ENCODE measurements around the gene ERC2.

ERC2 gene

DNA sequence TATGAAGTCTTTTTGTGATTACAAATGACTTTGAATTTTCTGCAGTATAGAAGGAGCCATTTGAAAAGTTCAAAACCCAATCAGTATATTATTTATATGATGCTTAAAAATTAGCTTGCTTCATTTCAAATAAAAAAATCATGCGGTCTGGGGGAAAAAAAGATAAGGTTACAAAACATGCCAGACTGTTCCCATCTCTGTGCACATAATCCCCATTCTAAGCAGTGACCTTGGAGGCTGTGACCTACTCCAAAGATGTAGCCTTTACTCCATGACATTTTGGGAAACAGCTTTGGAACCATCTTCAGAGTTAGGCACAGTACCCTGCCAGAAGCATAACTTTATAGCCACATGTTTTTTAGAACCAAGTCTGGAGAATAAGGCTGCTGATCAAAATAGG, 533.5 kb downstream of the ERC2 start:
- no peak for DNase-seq (ENCODE audit: low read depth)
- H3K4me3 ChIP-seq (ENCODE audit: low read depth, low read length) = no peak overlapping the region
- in situ Hi-C loops (cut with HindIII; ENCODE audit: low sequenced_read_pairs) = no loop called here
- no peak for TF ChIP-seq CTCF (IDR thresholded peaks at IDR 0.05; ENCODE audit: low read depth, low read length, missing control alignments)

GRCh38 chr3:55929154-55929869, 539.0 kb downstream of the ERC2 start:
- no peak for DNase-seq (ENCODE audit: low read depth)
- in situ Hi-C loops (cut with HindIII; ENCODE audit: low sequenced_read_pairs) = no loop called here
- TF ChIP-seq CTCF (IDR thresholded peaks at IDR 0.05; ENCODE audit: low read depth, low read length, missing control alignments) = no peak
- H3K4me3 ChIP-seq (ENCODE audit: low read depth, low read length) = no peak overlapping the region

GRCh38 chr3:55923626-55924025, 544.6 kb downstream of the ERC2 start:
- H3K4me3 ChIP-seq (ENCODE audit: low read depth, low read length) = no peak overlapping the region
- TF ChIP-seq CTCF (IDR thresholded peaks at IDR 0.05; ENCODE audit: low read depth, low read length, missing control alignments) = no peak
- in situ Hi-C loops (cut with HindIII; ENCODE audit: low sequenced_read_pairs) = no loop called here
- DNase-seq (ENCODE audit: low read depth) = no peak

- no peak for DNase-seq (ENCODE audit: low read depth)
- in situ Hi-C loops (cut with HindIII; ENCODE audit: low sequenced_read_pairs) = no loop called here
- no peak for TF ChIP-seq CTCF (IDR thresholded peaks at IDR 0.05; ENCODE audit: low read depth, low read length, missing control alignments)
- no peak overlapping the region for H3K4me3 ChIP-seq (ENCODE audit: low read depth, low read length)
These were observed 545.1 kb downstream of the ERC2 start for GRCh38 chr3:55923207-55923606.

DNA sequence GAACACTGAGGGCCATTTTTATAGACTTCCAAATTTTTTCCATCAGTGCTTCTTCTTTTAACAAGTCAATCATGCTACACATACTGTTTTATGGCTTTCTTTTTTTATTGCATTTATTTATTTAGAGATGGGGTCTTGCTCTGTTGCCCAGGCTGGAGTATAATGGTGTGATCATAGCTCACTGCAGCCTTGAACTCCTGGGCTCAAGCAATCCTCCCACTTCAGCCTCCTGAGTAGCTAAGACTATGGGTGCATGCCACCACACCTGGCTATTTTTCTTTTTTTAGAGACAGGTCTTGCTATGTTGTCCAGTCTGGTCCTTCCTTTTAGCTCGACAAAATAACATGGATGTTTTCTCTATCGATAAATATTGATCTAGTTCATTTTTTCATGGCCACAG, 555.4 kb downstream of the ERC2 start:
- DNase-seq (ENCODE audit: low read depth) = no peak
- no peak for TF ChIP-seq CTCF (IDR thresholded peaks at IDR 0.05; ENCODE audit: low read depth, low read length, missing control alignments)
- in situ Hi-C loops (cut with HindIII; ENCODE audit: low sequenced_read_pairs) = no loop called here
- H3K4me3 ChIP-seq (ENCODE audit: low read depth, low read length) = no peak overlapping the region

GRCh38 chr3:55911266-55911665, 557.0 kb downstream of the ERC2 start:
- no peak for TF ChIP-seq CTCF (IDR thresholded peaks at IDR 0.05; ENCODE audit: low read depth, low read length, missing control alignments)
- H3K4me3 ChIP-seq (ENCODE audit: low read depth, low read length) = no peak overlapping the region
- DNase-seq (ENCODE audit: low read depth) = no peak
- in situ Hi-C loops (cut with HindIII; ENCODE audit: low sequenced_read_pairs) = no loop called here

Data from astrocyte of the cerebellum (primary cell).